Measurements from ENCODE around the gene BBX.

The BBX gene

DNA sequence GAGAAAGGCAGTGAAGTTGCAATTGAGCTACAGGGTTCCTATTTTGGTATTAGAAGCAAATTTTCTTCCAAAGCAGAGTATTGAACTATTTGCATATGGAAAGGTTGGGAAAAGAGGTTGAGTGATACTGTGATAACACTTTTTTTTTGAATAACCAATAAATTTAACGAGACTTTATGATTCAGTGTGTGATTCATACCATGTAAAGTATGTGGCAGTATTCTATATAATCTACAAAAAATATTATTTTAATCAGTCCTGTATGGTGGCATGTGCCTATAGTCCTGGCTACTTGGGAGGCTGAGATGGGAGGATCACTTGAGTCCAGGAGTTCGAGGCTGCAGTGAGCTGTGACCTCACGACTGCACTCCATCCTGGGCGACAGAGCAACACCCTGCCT lies 206.9 kb downstream of the BBX start:
- H3K79me2 ChIP-seq (ENCODE audit: insufficient read depth, low read length), result no peaks in the 10 kb centered on the region
- no peak overlapping the region for H3K4me2 ChIP-seq (ENCODE audit: insufficient read depth, low read length)
- no peak for ATAC-seq (ENCODE audit: insufficient read depth, low read depth)

DNA sequence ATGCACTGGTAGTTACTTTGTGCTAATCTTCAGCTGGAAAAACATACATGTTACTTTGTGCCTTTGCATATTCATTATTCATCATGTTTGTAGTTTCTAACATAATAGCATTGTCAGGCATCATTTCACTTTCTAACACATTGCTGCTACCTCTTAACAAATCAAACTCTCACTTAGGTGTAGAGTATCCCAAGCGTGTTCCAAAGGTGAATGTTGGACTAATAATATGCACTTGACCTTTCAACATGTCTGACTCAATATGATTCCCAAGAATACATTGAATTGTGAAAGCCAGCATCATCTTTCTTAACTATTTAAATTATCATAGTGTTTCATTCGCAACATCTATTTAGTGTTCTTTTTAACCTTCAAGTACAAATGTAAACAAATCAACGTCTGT lies 211.6 kb downstream of the BBX start:
- peaks cover 38% of the 10 kb centered on the region for H3K36me3 ChIP-seq (ENCODE audit: insufficient read depth, low read length)
- H3K4me3 ChIP-seq (ENCODE audit: low read depth in 1 of 2, low read length in 2 of 2), result no peak overlapping the region
- no peaks in the 10 kb centered on the region for H3K27me3 ChIP-seq (ENCODE audit: insufficient read depth, low read length, poor library complexity)
- no peak for ATAC-seq (ENCODE audit: insufficient read depth, low read depth)
- TF ChIP-seq, protein P1, sequence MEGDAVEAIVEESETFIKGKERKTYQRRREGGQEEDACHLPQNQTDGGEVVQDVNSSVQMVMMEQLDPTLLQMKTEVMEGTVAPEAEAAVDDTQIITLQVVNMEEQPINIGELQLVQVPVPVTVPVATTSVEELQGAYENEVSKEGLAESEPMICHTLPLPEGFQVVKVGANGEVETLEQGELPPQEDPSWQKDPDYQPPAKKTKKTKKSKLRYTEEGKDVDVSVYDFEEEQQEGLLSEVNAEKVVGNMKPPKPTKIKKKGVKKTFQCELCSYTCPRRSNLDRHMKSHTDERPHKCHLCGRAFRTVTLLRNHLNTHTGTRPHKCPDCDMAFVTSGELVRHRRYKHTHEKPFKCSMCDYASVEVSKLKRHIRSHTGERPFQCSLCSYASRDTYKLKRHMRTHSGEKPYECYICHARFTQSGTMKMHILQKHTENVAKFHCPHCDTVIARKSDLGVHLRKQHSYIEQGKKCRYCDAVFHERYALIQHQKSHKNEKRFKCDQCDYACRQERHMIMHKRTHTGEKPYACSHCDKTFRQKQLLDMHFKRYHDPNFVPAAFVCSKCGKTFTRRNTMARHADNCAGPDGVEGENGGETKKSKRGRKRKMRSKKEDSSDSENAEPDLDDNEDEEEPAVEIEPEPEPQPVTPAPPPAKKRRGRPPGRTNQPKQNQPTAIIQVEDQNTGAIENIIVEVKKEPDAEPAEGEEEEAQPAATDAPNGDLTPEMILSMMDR (IDR thresholded peaks at IDR 0.05; ENCODE audit: borderline replicate concordance, extremely low read depth, low read length, poor library complexity, severe bottlenecking), result no peak
- no peak for TF ChIP-seq EZH2 (IDR thresholded peaks at IDR 0.05; ENCODE audit: borderline replicate concordance, low read depth, low read length, severe bottlenecking)
- no peak overlapping the region for H2AFZ ChIP-seq (ENCODE audit: low read depth, low read length)
- H3K4me1 ChIP-seq (ENCODE audit: insufficient read depth, low read length), result no peaks in the 10 kb centered on the region
- no peak overlapping the region for H3K9ac ChIP-seq (ENCODE audit: low read depth, low read length)
- no peaks in the 10 kb centered on the region for H3K9me3 ChIP-seq (ENCODE audit: insufficient read depth, low read length, severe bottlenecking)
- no peaks in the 10 kb centered on the region for H4K20me1 ChIP-seq (ENCODE audit: insufficient read depth, low read length)
- no peak overlapping the region for H3K27ac ChIP-seq (ENCODE audit: low read length)
- no peaks in the 10 kb centered on the region for H3K79me2 ChIP-seq (ENCODE audit: insufficient read depth, low read length)
- no peak overlapping the region for H3K4me2 ChIP-seq (ENCODE audit: insufficient read depth, low read length)
- DNase-seq, result no peak

More for the DNA sequence above, 206.9 kb downstream of the BBX start:
- Histone ChIP-seq H3K9me3 (ENCODE audit: insufficient read depth, low read length, severe bottlenecking) (no peaks in the 10 kb centered on the region), H3K9ac (ENCODE audit: low read depth, low read length) (no peak overlapping the region), H3K4me1 (ENCODE audit: insufficient read depth, low read length) (no peaks in the 10 kb centered on the region), H3K27me3 (ENCODE audit: insufficient read depth, low read length, poor library complexity) (no peaks in the 10 kb centered on the region), H2AFZ (ENCODE audit: low read depth, low read length) (no peak overlapping the region), H3K36me3 (ENCODE audit: insufficient read depth, low read length) (peaks cover 49% of the 10 kb centered on the region), H3K4me3 (ENCODE audit: low read depth in 1 of 2, low read length in 2 of 2) (no peak overlapping the region), H3K27ac (ENCODE audit: low read length) (no peak overlapping the region), H4K20me1 (ENCODE audit: insufficient read depth, low read length) (no peaks in the 10 kb centered on the region)
- DNase-seq, result no peak
- TF ChIP-seq EZH2 (IDR thresholded peaks at IDR 0.05; ENCODE audit: borderline replicate concordance, low read depth, low read length, severe bottlenecking), result no peak
- TF ChIP-seq, protein P1 (IDR thresholded peaks at IDR 0.05; ENCODE audit: borderline replicate concordance, extremely low read depth, low read length, poor library complexity, severe bottlenecking), result no peak

DNA sequence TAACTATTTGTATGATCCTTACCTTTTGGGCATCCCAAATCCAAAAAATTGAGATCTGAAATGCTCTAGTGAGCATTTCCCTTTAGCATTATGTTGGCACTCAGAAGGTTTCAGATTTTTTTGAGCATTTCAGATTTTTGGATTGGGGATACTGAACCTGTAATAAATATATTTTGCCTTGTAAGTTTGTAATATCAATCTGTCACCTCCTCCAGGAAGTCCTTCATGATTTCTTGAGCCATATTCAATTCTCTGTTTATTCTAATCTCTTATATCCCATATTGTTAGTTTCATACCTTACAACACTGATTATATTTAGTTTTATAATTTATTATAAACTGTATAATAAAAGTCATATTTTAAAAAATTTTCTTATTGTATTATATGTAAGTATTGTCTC lies 215.2 kb downstream of the BBX start:
- Histone ChIP-seq H3K9me3 (ENCODE audit: insufficient read depth, low read length, severe bottlenecking) (no peaks in the 10 kb centered on the region), H3K79me2 (ENCODE audit: insufficient read depth, low read length) (no peaks in the 10 kb centered on the region), H3K9ac (ENCODE audit: low read depth, low read length) (no peak overlapping the region), H3K27me3 (ENCODE audit: insufficient read depth, low read length, poor library complexity) (no peaks in the 10 kb centered on the region), H3K4me2 (ENCODE audit: insufficient read depth, low read length) (no peak overlapping the region), H3K27ac (ENCODE audit: low read length) (no peak overlapping the region), H2AFZ (ENCODE audit: low read depth, low read length) (no peak overlapping the region), H3K4me1 (ENCODE audit: insufficient read depth, low read length) (no peaks in the 10 kb centered on the region), H3K4me3 (ENCODE audit: low read depth in 1 of 2, low read length in 2 of 2) (no peak overlapping the region), H3K36me3 (ENCODE audit: insufficient read depth, low read length) (peaks cover 23% of the 10 kb centered on the region), H4K20me1 (ENCODE audit: insufficient read depth, low read length) (0 out of 2 replicates have a peak, but pooled peaks cover 6% of the 10 kb centered on the region)
- no peak for DNase-seq
- no peak for TF ChIP-seq EZH2 (IDR thresholded peaks at IDR 0.05; ENCODE audit: borderline replicate concordance, low read depth, low read length, severe bottlenecking)
- TF ChIP-seq, protein P1 (IDR thresholded peaks at IDR 0.05; ENCODE audit: borderline replicate concordance, extremely low read depth, low read length, poor library complexity, severe bottlenecking), result no peak
- no peak for ATAC-seq (ENCODE audit: insufficient read depth, low read depth)

Data from DND-41 (cell line).